Lung microvascular endothelial cell (primary cell): ENCODE results near the gene FAM13A. TPM values are rescaled to one million over a fixed set of nuclear protein-coding genes. Genes with fewer than 3 reads are reported as not detected.

ENCODE experiments used
- DNase-seq, 2 donors: peaks; one replicate each; pipeline versions ENCODE4 v3.0.0 to v3.0.0-alpha.2; 2010; ENCODE audit warnings: low read depth in 2 of 2
- total RNA-seq: library from RNA; depleted of rRNA; stranded (reverse); fragments of >200 nt; gene quantifications from 2 replicates; pipeline ENCODE4 v1.2.1, GENCODE V29; 2014

FAM13A gene
- total RNA-seq, 1 donor from 2014 or later: 0.60 TPM

- no peak for DNase-seq
Measured at GRCh38 chr4:88814043-88814617, 242.9 kb downstream of the FAM13A start.

- no peak for DNase-seq
Measured at GRCh38 chr4:88813013-88813412, 244.0 kb downstream of the FAM13A start.

- DNase-seq: no peak
Measured at GRCh38 chr4:88812420-88812819, 244.6 kb downstream of the FAM13A start.

- DNase-seq: no peak
Measured at GRCh38 chr4:88811904-88812303, 245.1 kb downstream of the FAM13A start.

- DNase-seq: no peak
Measured at GRCh38 chr4:88810325-88810724, 246.7 kb downstream of the FAM13A start.

- DNase-seq: no peak
Measured at GRCh38 chr4:88809576-88810219, 247.3 kb downstream of the FAM13A start.

- DNase-seq: no peak
Measured at GRCh38 chr4:88809101-88809500, 247.9 kb downstream of the FAM13A start.

- DNase-seq: peak in 1 of 2 donors; percentile 39
Measured at GRCh38 chr4:88807499-88807898, 249.5 kb downstream of the FAM13A start.

GRCh38 chr4:88804234-88804633 is 252.8 kb downstream of the FAM13A start:
- no peak for DNase-seq

GRCh38 chr4:88803600-88804096 is 253.3 kb downstream of the FAM13A start:
- DNase-seq: peak in 1 of 2 donors; percentile 53

- DNase-seq: no peak
Measured at GRCh38 chr4:88802585-88803286, 254.2 kb downstream of the FAM13A start.

- peak; percentile 23 to 38 for DNase-seq
Measured at GRCh38 chr4:88802138-88802537, 254.8 kb downstream of the FAM13A start.

GRCh38 chr4:88799900-88800299 is 257.1 kb downstream of the FAM13A start:
- DNase-seq: no peak

- no peak for DNase-seq
Measured at GRCh38 chr4:88797725-88798124, 259.3 kb downstream of the FAM13A start.

- DNase-seq: no peak
Measured at GRCh38 chr4:88796545-88796944, 260.4 kb downstream of the FAM13A start.

GRCh38 chr4:88794952-88795351 is 262.0 kb downstream of the FAM13A start:
- DNase-seq: no peak

- no peak for DNase-seq
Measured at GRCh38 chr4:88794087-88794690, 262.8 kb downstream of the FAM13A start.

GRCh38 chr4:88793475-88793874 is 263.5 kb downstream of the FAM13A start:
- DNase-seq: no peak

- DNase-seq: peak in 1 of 2 donors; percentile 20
Measured at GRCh38 chr4:88792821-88793220, 264.2 kb downstream of the FAM13A start.

GRCh38 chr4:88792268-88792781 is 264.7 kb downstream of the FAM13A start:
- peak in 1 of 2 donors; percentile 55 for DNase-seq

GRCh38 chr4:88791274-88791673 is 265.7 kb downstream of the FAM13A start:
- DNase-seq: peak; percentile 27 to 58

GRCh38 chr4:88788895-88789294 is 268.1 kb downstream of the FAM13A start:
- no peak for DNase-seq
